ENCODE measurements around the gene FUCA2. TPM values are rescaled to one million over a fixed set of nuclear protein-coding genes. Genes with fewer than 3 reads are reported as not detected.

The FUCA2 gene
- total RNA-seq, 2 donors from 2014 or later = 40.2 to 54.1 TPM

GRCh38 chr6:143504369-143504768 lies 7.2 kb downstream of the FUCA2 start:
- no peak overlapping the region for H3K27ac ChIP-seq
- DNase-seq (ENCODE audit: low spot score) = no peak
- H3K4me3 ChIP-seq = no peak overlapping the region
- TF ChIP-seq, protein P1, sequence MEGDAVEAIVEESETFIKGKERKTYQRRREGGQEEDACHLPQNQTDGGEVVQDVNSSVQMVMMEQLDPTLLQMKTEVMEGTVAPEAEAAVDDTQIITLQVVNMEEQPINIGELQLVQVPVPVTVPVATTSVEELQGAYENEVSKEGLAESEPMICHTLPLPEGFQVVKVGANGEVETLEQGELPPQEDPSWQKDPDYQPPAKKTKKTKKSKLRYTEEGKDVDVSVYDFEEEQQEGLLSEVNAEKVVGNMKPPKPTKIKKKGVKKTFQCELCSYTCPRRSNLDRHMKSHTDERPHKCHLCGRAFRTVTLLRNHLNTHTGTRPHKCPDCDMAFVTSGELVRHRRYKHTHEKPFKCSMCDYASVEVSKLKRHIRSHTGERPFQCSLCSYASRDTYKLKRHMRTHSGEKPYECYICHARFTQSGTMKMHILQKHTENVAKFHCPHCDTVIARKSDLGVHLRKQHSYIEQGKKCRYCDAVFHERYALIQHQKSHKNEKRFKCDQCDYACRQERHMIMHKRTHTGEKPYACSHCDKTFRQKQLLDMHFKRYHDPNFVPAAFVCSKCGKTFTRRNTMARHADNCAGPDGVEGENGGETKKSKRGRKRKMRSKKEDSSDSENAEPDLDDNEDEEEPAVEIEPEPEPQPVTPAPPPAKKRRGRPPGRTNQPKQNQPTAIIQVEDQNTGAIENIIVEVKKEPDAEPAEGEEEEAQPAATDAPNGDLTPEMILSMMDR (IDR thresholded peaks at IDR 0.05) = no peak
- no peak for ATAC-seq (ENCODE audit: insufficient number of reproducible peaks, low FRiP score, low read depth)
- no peaks in the 10 kb centered on the region for H3K9me3 ChIP-seq
- H3K27me3 ChIP-seq (replicated peaks; ENCODE audit: insufficient read depth) = no peaks in the 10 kb centered on the region
- peaks cover 0 to 3% of the 10 kb centered on the region in 2 donors for H3K4me1 ChIP-seq (ENCODE audit: control insufficient read depth in 1 of 2, low read depth in 2 of 2)
- peaks cover 9% of the 10 kb centered on the region for H3K36me3 ChIP-seq

DNA sequence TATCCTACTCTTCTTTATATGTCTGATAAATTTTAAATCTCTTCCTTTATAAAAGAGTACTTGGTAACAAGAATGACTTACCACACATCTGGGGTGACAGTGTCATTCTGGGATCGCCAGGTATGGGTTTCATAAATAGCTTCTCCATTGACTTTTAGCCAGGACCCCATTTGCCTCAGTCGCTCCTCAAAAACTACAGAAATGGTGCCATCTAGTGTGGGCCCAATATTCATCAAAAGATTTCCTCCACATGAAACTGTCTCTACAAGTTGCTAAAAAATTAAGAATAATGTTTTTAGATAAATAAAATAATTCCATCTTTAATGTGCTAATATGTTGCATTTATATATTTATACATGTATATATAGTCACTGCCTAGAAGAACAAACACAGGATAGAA lies 9.7 kb downstream of the FUCA2 start:
- TF ChIP-seq, protein P1 (IDR thresholded peaks at IDR 0.05) = no peak
- no peaks in the 10 kb centered on the region for H3K27me3 ChIP-seq (replicated peaks; ENCODE audit: insufficient read depth)
- H3K4me1 ChIP-seq (ENCODE audit: control insufficient read depth in 1 of 2, low read depth in 2 of 2) = no peaks in the 10 kb centered on the region
- peaks cover 20% of the 10 kb centered on the region for H3K36me3 ChIP-seq
- ATAC-seq (ENCODE audit: insufficient number of reproducible peaks, low FRiP score, low read depth) (no peak), DNase-seq (ENCODE audit: low spot score) (no peak)
- no peaks in the 10 kb centered on the region for H3K9me3 ChIP-seq
- H3K4me3 ChIP-seq = no peak overlapping the region
- no peak overlapping the region for H3K27ac ChIP-seq

DNA sequence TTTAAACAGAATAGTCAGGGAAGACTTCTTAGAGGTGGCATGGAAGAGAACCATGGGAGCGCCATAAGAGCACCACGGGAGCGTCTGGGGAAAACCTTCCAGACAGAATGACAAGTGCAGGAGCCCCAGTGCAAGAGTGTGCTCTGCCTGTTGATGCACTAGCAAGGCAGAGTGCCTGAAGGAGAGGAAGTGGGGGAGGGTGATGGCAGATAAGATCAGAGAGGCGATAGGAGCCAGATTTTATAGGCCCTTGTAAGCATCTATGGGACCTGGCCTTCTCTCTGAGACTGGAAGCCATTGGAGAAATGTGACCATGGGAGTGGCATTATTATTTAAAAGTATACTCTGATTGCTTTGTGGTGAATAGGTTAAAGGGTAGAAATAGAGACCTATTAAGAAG lies 13.1 kb downstream of the FUCA2 start:
- DNase-seq (ENCODE audit: low spot score) = no peak
- H3K27ac ChIP-seq = no peak overlapping the region
- no peaks in the 10 kb centered on the region for H3K4me1 ChIP-seq (ENCODE audit: control insufficient read depth in 1 of 2, low read depth in 2 of 2)
- no peaks in the 10 kb centered on the region for H3K9me3 ChIP-seq
- TF ChIP-seq, protein P1 (IDR thresholded peaks at IDR 0.05) = no peak
- H3K27me3 ChIP-seq (replicated peaks; ENCODE audit: insufficient read depth) = no peaks in the 10 kb centered on the region
- no peak overlapping the region for H3K4me3 ChIP-seq
- no peak for ATAC-seq (ENCODE audit: insufficient number of reproducible peaks, low FRiP score, low read depth)
- peaks cover 19% of the 10 kb centered on the region for H3K36me3 ChIP-seq

DNA sequence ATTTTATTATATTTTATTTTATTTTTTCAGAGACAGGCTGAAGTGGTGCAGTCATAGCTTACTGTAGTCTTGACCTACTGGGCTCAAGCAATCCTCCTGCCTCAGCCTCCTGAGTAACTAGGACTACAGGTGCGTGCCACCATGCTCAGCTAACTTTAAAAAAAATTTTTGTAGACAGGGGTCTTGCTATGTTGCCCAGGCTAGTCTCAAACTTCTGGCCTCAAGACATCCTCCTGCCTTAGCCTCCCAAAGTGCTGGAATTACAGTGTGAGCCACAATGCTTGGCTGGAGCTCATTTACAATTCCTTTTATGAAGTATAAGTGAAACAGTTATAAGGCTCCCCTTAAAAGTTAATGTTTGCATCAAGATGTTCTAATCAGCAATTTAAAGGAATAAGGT lies 14.5 kb downstream of the FUCA2 start:
- Histone ChIP-seq H3K9me3 (no peaks in the 10 kb centered on the region), H3K27me3 (replicated peaks; ENCODE audit: insufficient read depth) (no peaks in the 10 kb centered on the region), H3K36me3 (peaks cover 16% of the 10 kb centered on the region), H3K4me3 (no peak overlapping the region), H3K4me1 (ENCODE audit: control insufficient read depth in 1 of 2, low read depth in 2 of 2) (no peaks in the 10 kb centered on the region), H3K27ac (no peak overlapping the region)
- no peak for DNase-seq (ENCODE audit: low spot score)
- TF ChIP-seq, protein P1 (IDR thresholded peaks at IDR 0.05) = no peak
- ATAC-seq (ENCODE audit: insufficient number of reproducible peaks, low FRiP score, low read depth) = no peak

DNA sequence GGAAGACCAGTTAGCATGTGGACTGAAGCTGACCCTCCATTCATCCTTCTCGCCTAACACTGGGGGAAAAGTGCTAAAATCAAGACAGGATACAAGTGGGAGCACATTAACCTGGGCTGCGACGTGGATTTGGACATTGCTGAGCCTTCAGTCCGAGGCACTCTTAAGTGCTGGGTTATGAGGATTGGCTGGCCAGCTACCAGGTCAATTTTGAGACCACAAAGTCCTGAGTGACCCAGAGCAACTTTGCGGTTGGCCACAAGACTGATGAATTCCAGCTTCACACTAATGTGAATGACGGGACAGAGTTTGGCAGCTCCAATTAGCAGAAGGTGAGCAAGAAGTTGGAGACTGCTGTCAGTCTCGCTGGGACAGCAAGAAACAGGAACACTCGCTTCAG lies 20.7 kb downstream of the FUCA2 start:
- no peaks in the 10 kb centered on the region for H3K9me3 ChIP-seq
- no peaks in the 10 kb centered on the region for H3K27me3 ChIP-seq (replicated peaks; ENCODE audit: insufficient read depth)
- no peak overlapping the region for H3K4me3 ChIP-seq
- no peak overlapping the region for H3K27ac ChIP-seq
- no peaks in the 10 kb centered on the region for H3K4me1 ChIP-seq (ENCODE audit: control insufficient read depth in 1 of 2, low read depth in 2 of 2)
- H3K36me3 ChIP-seq = peaks cover 5% of the 10 kb centered on the region
- no peak for ATAC-seq (ENCODE audit: insufficient number of reproducible peaks, low FRiP score, low read depth)
- DNase-seq (ENCODE audit: low spot score) = no peak
- TF ChIP-seq, protein P1 (IDR thresholded peaks at IDR 0.05) = no peak

Measured in thoracic aorta (tissue), 2 donors.